Neural cell (in vitro differentiated cells): ENCODE data around the gene ERVW-1.

Experiments used
- EP300 ChIP-seq: fragments of 450-650 bp; conservative IDR thresholded peaks from 2 replicates; pipeline ENCODE4 v1.6.1; 2014; ENCODE audit warnings: antibody characterized with exemption, mild to moderate bottlenecking, moderate library complexity; ENCODE audit not compliant: poor library complexity, severe bottlenecking
- EZH2 ChIP-seq: fragments of 200-600, 300-800 bp; shearing (Covaris generic), sonication (generic); IDR thresholded peaks from 2 replicates; pipeline ENCODE4 v1.6.1; 2014; ENCODE audit warnings: antibody characterized with exemption, low read length, borderline replicate concordance, mild to moderate bottlenecking; ENCODE audit not compliant: insufficient read depth, poor library complexity, severe bottlenecking
- MXI1 ChIP-seq: fragments of 450-650 bp; conservative IDR thresholded peaks from 2 replicates; pipeline ENCODE4 v1.6.1; 2014; ENCODE audit warnings: antibody characterized with exemption, mild to moderate bottlenecking; ENCODE audit not compliant: poor library complexity, severe bottlenecking
- POLR2AphosphoS5 ChIP-seq: IDR thresholded peaks from 2 replicates; pipeline ENCODE4 v1.6.1; 2012
- SMC3 ChIP-seq: fragments of 450-650 bp; conservative IDR thresholded peaks from 2 replicates; pipeline ENCODE4 v1.6.1; 2014; ENCODE audit warnings: antibody characterized with exemption, mild to moderate bottlenecking, moderate library complexity; ENCODE audit not compliant: poor library complexity
- TAF1 ChIP-seq: IDR thresholded peaks from 2 replicates; pipeline ENCODE4 v1.6.1; 2012; ENCODE audit warnings: low read depth
- TF ChIP-seq, protein P1 (sequence below): fragments of 450-650 bp; IDR thresholded peaks from 2 replicates; pipeline ENCODE4 v1.5.1; 2014; ENCODE audit warnings: antibody characterized with exemption, mild to moderate bottlenecking, moderate library complexity; ENCODE audit not compliant: poor library complexity, severe bottlenecking

DNA sequence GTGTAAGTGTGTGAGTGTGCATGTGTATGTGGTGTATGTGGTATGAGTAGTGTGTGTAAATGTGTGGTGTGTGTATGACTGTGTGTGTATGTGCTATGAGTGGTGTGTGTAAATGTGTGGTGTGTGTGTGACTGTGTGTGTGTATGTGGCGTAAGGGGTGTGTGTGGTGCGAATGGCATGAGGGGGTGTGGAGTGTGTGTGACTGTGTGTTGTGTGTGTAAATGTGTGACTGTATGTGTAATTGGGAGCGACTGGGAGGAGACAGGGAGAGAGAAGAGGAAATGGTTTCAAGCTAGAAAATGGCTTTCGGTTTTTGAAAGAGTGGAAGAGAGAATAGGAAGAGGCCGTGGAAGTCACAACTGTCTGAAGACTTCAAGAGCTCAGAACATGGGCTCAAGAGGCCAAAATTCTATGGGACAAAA, 54.0 kb downstream of the ERVW-1 start:
- no peak for TF ChIP-seq TAF1
- TF ChIP-seq, protein P1, sequence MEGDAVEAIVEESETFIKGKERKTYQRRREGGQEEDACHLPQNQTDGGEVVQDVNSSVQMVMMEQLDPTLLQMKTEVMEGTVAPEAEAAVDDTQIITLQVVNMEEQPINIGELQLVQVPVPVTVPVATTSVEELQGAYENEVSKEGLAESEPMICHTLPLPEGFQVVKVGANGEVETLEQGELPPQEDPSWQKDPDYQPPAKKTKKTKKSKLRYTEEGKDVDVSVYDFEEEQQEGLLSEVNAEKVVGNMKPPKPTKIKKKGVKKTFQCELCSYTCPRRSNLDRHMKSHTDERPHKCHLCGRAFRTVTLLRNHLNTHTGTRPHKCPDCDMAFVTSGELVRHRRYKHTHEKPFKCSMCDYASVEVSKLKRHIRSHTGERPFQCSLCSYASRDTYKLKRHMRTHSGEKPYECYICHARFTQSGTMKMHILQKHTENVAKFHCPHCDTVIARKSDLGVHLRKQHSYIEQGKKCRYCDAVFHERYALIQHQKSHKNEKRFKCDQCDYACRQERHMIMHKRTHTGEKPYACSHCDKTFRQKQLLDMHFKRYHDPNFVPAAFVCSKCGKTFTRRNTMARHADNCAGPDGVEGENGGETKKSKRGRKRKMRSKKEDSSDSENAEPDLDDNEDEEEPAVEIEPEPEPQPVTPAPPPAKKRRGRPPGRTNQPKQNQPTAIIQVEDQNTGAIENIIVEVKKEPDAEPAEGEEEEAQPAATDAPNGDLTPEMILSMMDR, result no peak
- no peak for TF ChIP-seq EZH2
- TF ChIP-seq SMC3, result no peak
- no peak for TF ChIP-seq EP300
- TF ChIP-seq MXI1, result no peak
- TF ChIP-seq POLR2AphosphoS5, result no peak
